Measurements from ENCODE around the gene NCOA7.

The NCOA7 gene

GRCh38 chr6:125807293-125807692 lies 16.5 kb downstream of the NCOA7 start:
- TF ChIP-seq CTCF (IDR thresholded peaks at IDR 0.05; ENCODE audit: borderline replicate concordance, insufficient read depth, low read depth, low read length), result no peak
- no peak overlapping the region for H3K4me3 ChIP-seq (ENCODE audit: low read depth, low read length)

- no peak overlapping the region for H3K4me3 ChIP-seq (ENCODE audit: low read depth, low read length)
- TF ChIP-seq CTCF (IDR thresholded peaks at IDR 0.05; ENCODE audit: borderline replicate concordance, insufficient read depth, low read depth, low read length), result no peak
Measured at GRCh38 chr6:125808060-125808459, 17.3 kb downstream of the NCOA7 start.

- no peak overlapping the region for H3K4me3 ChIP-seq (ENCODE audit: low read depth, low read length)
- no peak for TF ChIP-seq CTCF (IDR thresholded peaks at IDR 0.05; ENCODE audit: borderline replicate concordance, insufficient read depth, low read depth, low read length)
Measured at GRCh38 chr6:125808591-125808990, 17.8 kb downstream of the NCOA7 start.

DNA sequence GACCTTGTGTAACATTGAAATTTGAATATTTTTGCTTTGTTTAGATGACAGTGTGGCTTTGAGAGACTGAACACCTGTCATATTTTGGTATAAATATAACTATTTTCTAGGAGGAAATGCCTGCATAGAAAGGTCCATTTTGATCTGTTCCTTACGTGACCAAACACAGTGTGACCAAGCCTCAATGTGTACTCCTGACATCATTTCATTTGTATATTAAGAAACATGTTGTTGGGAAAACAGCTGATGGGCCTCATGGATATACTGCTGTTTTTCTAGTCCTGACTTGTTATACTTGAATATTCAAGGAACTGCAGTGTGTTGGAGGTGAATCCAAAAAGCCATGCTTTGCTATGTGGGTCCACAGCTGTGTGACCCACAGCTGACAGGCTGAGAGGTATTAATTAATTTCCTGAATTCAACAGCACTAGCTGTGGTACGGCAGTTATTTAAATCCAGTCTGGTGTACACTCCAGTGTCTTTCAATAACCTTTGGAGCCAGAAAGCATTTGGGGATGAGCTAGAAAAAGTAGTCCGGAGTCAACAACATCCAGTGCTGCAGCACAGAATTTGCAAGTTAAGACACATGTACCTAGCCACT lies 18.9 kb downstream of the NCOA7 start:
- no peak for TF ChIP-seq CTCF (IDR thresholded peaks at IDR 0.05; ENCODE audit: borderline replicate concordance, insufficient read depth, low read depth, low read length)
- no peak overlapping the region for H3K4me3 ChIP-seq (ENCODE audit: low read depth, low read length)

DNA sequence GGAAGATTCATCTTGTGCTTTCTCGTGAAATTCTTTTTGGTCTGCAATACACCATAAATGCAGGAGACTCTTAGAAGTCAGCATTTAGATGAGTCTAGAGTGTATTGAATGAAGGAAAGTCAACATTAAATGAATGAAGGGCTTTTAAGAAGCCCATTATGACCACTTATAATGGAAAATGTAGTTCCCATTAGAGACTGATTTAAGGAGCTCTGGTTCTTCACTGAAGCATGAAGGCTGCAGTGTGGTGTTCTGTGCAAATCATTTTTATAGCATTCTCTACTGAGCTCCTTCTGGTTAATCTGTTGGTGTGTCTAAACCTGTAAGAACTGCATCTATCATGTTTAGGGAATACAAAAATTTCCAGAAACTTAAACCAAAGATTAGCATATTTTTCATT lies 19.7 kb downstream of the NCOA7 start:
- H3K4me3 ChIP-seq (ENCODE audit: low read depth, low read length), result no peak overlapping the region
- TF ChIP-seq CTCF (IDR thresholded peaks at IDR 0.05; ENCODE audit: borderline replicate concordance, insufficient read depth, low read depth, low read length), result no peak

GRCh38 chr6:125811259-125811658 lies 20.5 kb downstream of the NCOA7 start:
- no peak overlapping the region for H3K4me3 ChIP-seq (ENCODE audit: low read depth, low read length)
- no peak for TF ChIP-seq CTCF (IDR thresholded peaks at IDR 0.05; ENCODE audit: borderline replicate concordance, insufficient read depth, low read depth, low read length)

DNA sequence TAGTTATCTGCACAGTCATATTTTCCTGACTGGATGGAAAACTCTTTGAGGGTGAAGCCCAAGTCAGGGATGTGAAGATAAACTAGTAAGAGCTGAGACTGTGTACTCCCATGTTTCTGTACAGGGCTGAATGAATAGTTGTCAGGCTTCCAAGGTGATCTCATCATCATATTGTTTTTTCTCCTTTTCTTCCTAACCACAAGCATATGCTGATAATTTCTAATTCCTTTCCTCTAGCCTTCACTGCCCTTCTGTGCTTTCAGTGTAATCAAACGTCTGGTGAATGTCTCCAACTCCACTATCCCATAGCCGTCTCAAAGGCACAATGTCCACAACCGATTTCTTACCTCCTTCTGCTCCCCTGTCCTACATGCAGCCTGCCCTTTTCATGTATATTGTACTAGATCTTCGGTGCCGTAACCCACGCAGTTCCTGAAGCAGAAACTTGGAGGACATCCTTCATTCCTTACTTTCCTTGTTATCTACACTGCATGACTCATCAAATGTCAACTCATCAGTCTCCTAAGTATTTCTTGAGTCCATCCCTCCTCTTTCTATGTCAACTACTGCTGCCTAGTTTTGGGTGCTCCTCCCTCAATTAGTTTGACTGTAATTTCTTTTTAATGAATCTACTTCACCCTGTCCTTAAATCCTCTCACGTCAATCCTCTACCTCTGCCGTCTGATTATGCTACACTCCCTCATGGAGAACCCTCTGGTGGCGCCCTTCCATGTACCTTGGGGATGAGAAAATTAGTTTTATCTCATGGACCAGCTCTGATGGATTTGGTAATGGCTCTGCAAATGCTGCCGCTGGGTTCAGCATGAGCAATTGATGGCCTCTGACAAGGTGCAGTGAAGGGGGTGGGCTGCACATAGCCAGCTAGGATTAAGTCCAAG lies 21.9 kb downstream of the NCOA7 start:
- H3K4me3 ChIP-seq (ENCODE audit: low read depth, low read length), result no peak overlapping the region
- TF ChIP-seq CTCF (IDR thresholded peaks at IDR 0.05; ENCODE audit: borderline replicate concordance, insufficient read depth, low read depth, low read length), result no peak
